ENCODE results near the gene PNPLA7. TPM values are rescaled to one million over a fixed set of nuclear protein-coding genes. Genes with fewer than 3 reads are reported as not detected.

The PNPLA7 gene
- total RNA-seq, 1 donor from 2014 or later: 0.04 TPM

- DNase-seq (ENCODE audit: low read depth): no peak
- no peak overlapping the region for H3K4me3 ChIP-seq (ENCODE audit: low read depth, low read length)
- peaks cover 40% of the 10 kb centered on the region for H3K27me3 ChIP-seq (ENCODE audit: control insufficient read depth, insufficient read depth, low read length)
- H3K36me3 ChIP-seq (ENCODE audit: control insufficient read depth, insufficient read depth, low read length): no peaks in the 10 kb centered on the region
- TF ChIP-seq, protein P1, sequence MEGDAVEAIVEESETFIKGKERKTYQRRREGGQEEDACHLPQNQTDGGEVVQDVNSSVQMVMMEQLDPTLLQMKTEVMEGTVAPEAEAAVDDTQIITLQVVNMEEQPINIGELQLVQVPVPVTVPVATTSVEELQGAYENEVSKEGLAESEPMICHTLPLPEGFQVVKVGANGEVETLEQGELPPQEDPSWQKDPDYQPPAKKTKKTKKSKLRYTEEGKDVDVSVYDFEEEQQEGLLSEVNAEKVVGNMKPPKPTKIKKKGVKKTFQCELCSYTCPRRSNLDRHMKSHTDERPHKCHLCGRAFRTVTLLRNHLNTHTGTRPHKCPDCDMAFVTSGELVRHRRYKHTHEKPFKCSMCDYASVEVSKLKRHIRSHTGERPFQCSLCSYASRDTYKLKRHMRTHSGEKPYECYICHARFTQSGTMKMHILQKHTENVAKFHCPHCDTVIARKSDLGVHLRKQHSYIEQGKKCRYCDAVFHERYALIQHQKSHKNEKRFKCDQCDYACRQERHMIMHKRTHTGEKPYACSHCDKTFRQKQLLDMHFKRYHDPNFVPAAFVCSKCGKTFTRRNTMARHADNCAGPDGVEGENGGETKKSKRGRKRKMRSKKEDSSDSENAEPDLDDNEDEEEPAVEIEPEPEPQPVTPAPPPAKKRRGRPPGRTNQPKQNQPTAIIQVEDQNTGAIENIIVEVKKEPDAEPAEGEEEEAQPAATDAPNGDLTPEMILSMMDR (IDR thresholded peaks at IDR 0.05; ENCODE audit: insufficient read depth, low read length, poor library complexity, severe bottlenecking): no peak
Measured at GRCh38 chr9:137437691-137438590, 112.3 kb downstream of the PNPLA7 start.

DNA sequence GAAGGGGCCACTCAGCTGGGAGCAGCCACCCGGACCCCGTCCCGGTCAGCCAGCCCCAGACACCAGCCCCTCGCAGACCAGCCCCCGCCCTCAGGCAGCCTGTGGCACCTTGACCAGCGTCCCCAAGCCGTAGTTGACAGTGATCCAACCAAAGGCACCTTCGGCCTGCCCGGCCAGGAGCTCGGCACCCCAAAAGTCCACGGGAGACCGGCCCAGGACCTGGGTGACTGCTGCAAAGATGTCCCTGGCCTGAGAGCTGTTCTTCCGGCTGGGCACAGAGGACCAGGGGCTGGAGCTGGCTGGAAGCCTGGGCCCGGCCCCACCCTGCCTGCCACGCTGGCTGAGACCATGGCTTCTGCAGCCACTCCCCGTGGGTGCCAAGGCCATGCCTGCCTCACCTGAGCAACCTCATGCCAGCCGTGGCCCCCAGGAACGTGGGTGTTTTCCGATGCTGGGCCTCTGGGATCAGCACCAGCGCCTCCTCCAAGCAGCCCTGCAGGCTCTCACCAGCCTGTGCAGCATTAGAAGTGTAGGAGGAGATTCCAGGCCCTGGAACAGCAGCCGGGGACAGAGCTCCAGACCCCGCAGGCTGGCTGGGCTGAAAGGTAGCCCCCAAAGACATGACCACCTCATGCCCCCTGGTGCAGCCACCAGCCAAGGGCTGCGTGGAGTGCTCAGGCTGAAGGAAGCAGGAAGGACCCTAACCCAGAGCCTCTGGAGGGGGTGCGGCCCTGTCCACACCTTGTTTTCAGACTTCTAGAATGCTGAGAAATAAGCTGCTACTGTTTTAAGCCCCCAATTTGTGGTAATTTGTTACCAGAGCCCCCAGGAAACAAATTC, 113.2 kb downstream of the PNPLA7 start:
- Histone ChIP-seq H3K36me3 (ENCODE audit: control insufficient read depth, insufficient read depth, low read length) (no peaks in the 10 kb centered on the region), H3K4me3 (ENCODE audit: low read depth, low read length) (no peak overlapping the region), H3K27me3 (ENCODE audit: control insufficient read depth, insufficient read depth, low read length) (peaks cover 44% of the 10 kb centered on the region)
- DNase-seq (ENCODE audit: low read depth): no peak
- TF ChIP-seq, protein P1 (IDR thresholded peaks at IDR 0.05; ENCODE audit: insufficient read depth, low read length, poor library complexity, severe bottlenecking): no peak

GRCh38 chr9:137435980-137436760, 114.0 kb downstream of the PNPLA7 start:
- Histone ChIP-seq H3K36me3 (ENCODE audit: control insufficient read depth, insufficient read depth, low read length) (no peaks in the 10 kb centered on the region), H3K4me3 (ENCODE audit: low read depth, low read length) (no peak overlapping the region), H3K27me3 (ENCODE audit: control insufficient read depth, insufficient read depth, low read length) (peaks cover 44% of the 10 kb centered on the region)
- peak; percentile 71 for DNase-seq (ENCODE audit: low read depth)
- TF ChIP-seq, protein P1 (IDR thresholded peaks at IDR 0.05; ENCODE audit: insufficient read depth, low read length, poor library complexity, severe bottlenecking): no peak

DNA sequence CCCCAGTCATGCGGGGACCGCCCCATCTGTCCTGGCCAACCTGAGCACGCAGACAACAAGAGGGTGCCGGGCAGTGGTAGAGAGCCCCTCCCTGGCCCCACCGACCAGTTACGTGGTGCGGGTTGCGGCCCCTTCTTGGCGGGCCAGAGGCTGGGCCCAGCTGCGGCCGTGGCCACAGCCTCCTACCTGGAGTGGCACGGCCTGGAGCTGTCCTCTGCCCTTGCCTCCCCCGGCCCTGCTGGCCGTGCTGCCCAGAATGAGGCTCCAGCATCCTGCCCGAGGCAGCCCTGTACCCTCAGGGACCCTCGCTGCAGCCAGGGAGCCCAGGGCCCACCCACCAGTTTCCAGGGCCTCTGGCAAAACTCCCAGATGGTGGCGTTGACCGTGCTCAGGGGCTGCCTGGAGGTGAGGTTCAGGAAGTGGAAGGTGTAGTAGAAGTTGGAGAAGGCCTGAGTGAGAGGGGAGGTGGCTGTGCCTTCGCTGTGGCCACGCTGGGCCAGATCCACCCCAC, 114.8 kb downstream of the PNPLA7 start:
- Histone ChIP-seq H3K4me3 (ENCODE audit: low read depth, low read length) (no peak overlapping the region), H3K27me3 (ENCODE audit: control insufficient read depth, insufficient read depth, low read length) (peaks cover 51% of the 10 kb centered on the region), H3K36me3 (ENCODE audit: control insufficient read depth, insufficient read depth, low read length) (no peaks in the 10 kb centered on the region)
- no peak for DNase-seq (ENCODE audit: low read depth)
- TF ChIP-seq, protein P1 (IDR thresholded peaks at IDR 0.05; ENCODE audit: insufficient read depth, low read length, poor library complexity, severe bottlenecking): no peak

DNA sequence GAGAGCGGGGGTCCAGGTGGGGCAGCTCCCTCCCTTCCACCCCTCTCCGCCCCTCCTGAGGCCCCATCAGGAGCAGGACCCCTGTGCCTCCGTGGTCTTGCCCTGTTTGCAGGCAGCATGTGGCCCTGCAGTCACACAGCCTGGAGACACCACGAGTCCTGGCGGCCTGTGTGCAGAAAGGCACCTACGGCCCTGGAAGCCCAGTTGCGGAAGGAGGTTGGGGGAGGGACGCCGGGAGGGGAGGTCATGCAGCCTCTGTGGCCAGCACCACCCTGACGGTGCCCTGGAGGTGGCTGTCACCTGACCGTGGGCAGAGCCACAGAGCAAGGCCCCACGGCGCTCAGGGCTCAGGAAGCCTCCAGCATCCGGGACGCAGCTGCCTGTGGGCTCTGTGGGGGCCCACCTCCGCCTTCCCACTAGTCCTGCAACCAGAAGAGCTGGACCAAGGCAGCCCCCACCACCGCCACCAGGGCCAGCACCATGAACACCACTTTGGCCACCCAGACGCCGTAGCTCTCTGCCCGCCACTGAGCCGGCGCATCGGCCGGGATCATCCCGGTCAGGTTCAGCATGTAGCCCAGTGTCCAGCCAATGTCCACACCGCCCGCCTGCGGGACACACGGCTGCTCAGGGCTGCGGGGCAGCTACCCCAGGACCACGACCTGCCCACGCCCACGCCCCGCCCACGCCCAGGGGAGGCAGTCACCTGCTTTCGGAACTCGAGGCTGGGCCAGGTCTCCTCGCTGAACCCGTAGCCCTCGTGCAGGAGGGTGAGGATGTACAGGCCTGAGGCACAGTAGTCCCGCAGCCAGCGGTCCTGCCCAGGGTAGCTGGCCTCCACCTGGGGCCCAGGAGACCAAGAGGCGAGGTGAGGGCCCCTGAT, 115.5 kb downstream of the PNPLA7 start:
- Histone ChIP-seq H3K4me3 (ENCODE audit: low read depth, low read length) (no peak overlapping the region), H3K36me3 (ENCODE audit: control insufficient read depth, insufficient read depth, low read length) (no peaks in the 10 kb centered on the region), H3K27me3 (ENCODE audit: control insufficient read depth, insufficient read depth, low read length) (peaks cover 52% of the 10 kb centered on the region)
- TF ChIP-seq, protein P1 (IDR thresholded peaks at IDR 0.05; ENCODE audit: insufficient read depth, low read length, poor library complexity, severe bottlenecking): no peak
- no peak for DNase-seq (ENCODE audit: low read depth)
